ENCODE results near the gene MXRA5.
"Not testable (repeated sequence)": the region's sequence is repeated elsewhere in the genome, so short reads cannot be mapped to it uniquely, and the experiment has no call there.

MXRA5 gene

DNA sequence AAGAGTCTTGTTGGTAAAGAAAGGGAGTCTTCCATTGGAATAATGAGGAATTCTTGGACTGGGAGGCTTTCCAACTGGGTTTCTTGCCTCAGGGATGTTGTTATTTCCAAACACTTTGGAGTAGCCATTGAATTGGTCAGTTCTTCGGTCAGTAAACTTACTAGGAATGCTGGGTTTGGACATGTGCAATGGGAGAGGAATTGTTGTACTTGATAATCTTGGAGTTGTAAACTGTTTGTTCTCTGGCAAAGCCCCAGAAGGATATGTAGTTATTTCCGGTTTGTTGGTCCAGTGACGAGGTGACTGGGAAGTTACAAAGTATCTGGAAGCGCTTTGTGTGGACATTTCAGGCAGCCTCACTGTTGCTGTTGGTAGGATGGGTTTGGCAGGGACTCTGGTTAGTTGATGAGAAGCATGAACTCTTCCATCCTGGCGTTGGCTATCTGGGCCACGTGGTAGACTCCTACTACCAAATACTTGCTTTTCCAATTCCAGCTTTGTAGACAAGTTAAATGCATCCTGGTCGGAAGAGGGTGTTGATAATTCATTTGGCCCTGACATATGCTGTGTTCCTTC lies 25.9 kb downstream of the MXRA5 start:
- no peak for DNase-seq (ENCODE audit: low read depth in 3 of 3)

GRCh38 chrX:3317191-3317718 lies 29.2 kb downstream of the MXRA5 start:
- no peak for DNase-seq (ENCODE audit: low read depth in 3 of 3)

DNA sequence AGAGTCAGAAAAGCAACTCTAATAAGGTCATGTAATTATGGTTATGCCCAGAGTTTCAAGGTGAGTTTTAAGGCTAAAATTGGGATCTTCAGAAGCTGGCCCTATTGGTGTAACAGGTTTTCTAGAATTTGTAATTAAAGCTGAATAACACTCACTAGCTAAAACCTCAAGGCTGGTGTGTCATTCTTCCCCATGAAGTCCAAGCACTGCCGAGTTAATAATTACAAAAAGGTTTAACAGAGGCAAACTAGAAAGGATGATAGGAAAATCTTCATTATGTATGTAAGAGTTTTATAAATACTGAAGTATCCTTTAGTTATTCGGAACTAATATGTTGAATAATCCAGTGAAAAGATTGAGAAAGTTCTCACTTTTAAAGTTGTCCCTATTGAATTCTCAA lies 34.3 kb downstream of the MXRA5 start:
- DNase-seq (ENCODE audit: low read depth in 3 of 3), result no peak

- no peak for DNase-seq (ENCODE audit: low read depth in 3 of 3)
Measured at GRCh38 chrX:3307881-3308280, 38.6 kb downstream of the MXRA5 start.

- no peak for DNase-seq (ENCODE audit: low read depth in 3 of 3)
Measured at GRCh38 chrX:3299636-3300035, 46.8 kb downstream of the MXRA5 start.

DNA sequence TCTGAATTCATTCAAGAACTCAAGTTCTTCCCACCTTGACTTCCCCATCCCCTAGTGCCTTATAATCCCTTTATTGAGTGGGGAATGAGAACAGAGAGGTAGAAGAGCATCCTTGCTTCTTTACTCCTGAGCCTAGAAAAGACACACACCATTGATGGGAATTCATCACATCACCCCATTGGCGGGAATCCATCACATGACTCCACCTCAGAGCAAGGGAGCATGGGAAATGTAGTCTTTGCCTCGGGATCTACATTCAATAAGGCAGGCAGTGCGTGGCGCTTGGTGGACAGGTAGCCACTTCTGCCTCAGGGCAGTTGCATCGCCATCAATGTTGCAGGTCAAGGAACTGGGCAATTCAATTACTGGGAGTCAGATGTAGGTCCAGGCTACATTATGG lies 50.7 kb downstream of the MXRA5 start:
- DNase-seq (ENCODE audit: low read depth in 3 of 3), result no peak

DNA sequence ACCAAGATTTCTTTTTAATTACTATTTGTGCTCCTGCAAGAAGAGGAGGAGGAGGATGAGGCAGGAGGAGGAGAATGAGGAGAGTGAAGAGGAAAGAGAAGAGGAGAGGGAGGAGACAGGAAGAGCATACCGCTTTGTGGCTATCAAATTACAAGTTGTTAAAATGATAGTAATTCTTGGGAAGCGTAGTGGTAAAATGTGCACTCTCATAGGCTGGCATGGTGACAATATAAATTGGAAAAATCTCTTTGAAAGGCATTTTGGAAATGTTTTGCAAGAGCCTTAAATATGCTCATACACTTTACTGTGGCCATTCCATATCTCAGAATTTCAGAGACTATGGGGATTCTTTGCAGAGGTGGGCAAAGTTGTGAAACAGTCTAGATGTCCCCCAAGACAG lies 53.2 kb downstream of the MXRA5 start:
- no peak for DNase-seq (ENCODE audit: low read depth in 3 of 3)

DNA sequence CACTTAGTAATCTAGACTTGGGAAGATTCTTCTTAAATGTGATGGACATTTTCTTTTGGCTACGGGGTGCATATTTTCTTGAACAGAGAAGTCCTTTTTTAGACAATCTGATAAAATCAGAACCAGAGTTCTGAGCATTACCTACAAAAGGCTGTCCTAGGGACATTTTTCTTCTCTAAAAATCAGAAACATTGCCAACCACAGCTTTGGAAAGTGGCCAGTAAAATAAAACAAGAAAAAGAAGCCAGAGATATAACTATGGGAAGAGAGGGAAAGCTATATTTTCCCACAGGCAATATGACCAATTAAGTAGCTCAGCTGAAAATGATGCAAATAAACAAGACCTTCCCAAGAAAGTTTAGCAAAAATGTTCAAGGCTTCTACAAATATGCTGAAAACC lies 55.9 kb downstream of the MXRA5 start:
- DNase-seq (ENCODE audit: low read depth in 3 of 3), result no peak

DNA sequence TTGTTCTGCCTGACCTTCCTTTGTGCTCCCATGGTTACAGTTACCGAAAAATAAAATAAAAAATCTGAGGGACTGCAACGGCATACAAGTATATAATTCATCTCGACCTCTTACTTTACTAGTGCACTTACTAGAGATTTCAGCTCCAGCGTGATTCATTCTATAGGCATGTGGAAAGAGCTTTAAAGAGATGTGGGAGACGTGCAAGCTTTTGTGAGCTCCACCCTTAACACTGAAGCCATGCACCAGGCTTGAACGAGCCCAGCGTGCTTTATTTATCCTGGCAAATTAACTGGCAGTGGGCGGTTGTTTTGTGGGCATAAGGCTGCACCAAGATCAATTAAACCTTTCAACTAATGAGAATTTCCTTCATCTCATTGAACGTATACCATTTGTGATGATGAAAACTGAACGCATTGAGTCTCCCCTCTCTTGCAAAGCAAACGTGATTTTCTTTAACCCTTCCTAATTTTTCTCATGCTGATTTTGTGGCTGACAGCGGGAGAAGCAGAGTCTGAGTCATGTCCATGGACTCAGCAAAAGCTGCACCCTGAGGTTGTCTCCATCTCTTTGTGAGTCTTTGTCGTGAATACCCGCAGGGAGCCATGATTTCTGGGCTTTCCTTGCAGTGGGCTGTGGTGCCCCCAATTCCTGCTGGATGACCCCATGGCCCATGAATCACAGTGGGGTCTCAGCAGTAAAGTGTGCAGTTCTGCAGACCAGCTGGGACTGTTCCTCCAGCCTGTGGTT lies 60.1 kb downstream of the MXRA5 start:
- no peak for DNase-seq (ENCODE audit: low read depth in 3 of 3)

GRCh38 chrX:3280706-3281105 lies 65.7 kb downstream of the MXRA5 start:
- no peak for DNase-seq (ENCODE audit: low read depth in 3 of 3)

- not testable (repeated sequence) for DNase-seq (ENCODE audit: low read depth in 3 of 3)
Measured at GRCh38 chrX:3273668-3274067, 72.8 kb downstream of the MXRA5 start.

DNA sequence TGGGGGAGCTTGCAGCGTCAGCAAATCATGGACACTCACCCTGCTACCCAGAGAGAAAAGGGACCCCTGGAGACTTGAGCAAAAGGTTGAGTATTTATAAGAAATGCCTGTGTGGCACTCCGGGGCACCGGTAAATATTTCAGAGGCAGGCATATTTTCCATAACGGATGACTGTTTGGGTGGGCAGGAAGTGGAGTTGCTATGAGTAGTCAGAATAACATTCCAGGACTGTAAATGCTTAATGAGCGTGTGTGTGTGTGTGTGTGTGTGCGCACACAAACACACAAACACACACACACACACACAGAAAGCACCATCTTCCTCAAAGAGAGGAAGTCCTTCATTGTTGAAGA lies 74.6 kb downstream of the MXRA5 start:
- DNase-seq (ENCODE audit: low read depth in 3 of 3), result no peak

DNA sequence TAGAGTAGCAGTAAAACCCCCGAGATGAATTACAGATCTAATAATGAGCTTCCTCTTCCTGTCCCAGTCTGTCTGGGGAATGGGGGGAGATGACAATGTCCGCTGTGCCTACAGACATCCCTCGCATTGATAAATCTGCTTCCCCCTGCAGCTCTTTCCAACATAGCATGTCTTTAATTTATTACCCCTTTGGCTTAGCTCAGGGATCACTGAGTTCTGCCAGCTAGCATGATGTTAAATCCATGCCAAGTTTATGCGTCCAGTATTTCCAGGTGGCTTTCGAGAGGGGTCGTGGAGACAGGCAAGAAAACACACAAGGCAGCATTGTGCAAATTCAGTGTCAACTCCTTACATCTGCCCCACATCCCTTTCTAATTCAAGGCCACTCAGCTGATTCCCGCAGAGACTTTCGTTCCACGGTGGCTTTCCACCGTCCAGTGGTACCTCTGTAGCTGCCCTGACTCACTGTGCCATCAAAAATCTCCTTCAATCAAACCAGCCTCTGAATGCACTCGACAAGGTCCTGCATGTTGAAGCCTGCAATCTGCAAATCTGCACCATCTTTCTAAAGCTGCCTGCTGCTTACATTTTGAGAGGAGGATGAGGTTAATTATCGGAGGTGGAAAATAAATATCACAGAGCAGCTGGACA lies 75.1 kb downstream of the MXRA5 start:
- DNase-seq (ENCODE audit: low read depth in 3 of 3), result no peak

GRCh38 chrX:3268829-3269228 lies 77.6 kb downstream of the MXRA5 start:
- no peak for DNase-seq (ENCODE audit: low read depth in 3 of 3)

DNA sequence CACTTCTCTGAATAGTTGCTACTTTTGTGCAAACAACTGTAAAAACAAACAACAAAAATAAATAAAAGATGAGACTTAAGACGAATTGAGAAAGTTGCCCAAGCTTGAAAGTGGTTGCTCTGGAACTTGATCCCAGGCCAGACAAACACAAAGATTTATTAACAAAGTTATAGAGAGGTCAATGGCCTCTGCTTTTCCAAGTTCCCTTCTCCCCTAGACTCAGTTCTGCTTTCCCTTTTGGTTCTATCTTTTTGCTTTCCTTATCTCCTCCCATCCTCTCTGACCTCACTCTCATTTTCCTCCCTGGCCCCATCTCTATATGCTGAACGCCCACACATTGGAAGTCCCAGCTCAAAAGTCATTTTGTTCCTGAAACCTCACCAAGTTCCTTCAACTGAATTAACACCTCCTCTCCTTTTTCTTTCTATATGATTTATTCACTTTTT lies 82.7 kb downstream of the MXRA5 start:
- DNase-seq (ENCODE audit: low read depth in 3 of 3), result no peak

GRCh38 chrX:3262901-3263300 lies 83.6 kb downstream of the MXRA5 start:
- DNase-seq (ENCODE audit: low read depth in 3 of 3), result no peak

Data from stimulated activated CD4-positive, alpha-beta T cell treated with anti-CD3 and anti-CD28 coated beads, TNF-alpha, amount 100 ng/mL, for 48 hours (primary cell).